IMR-90 (cell line): ENCODE results near the gene TMEM82. TPM values are rescaled to one million over a fixed set of nuclear protein-coding genes. Genes with fewer than 3 reads are reported as not detected.
A peak's percentile ranks its signal among the peaks of the same experiment; 100 is the strongest.

Experiments
- ATAC-seq: fragments of 200-7000 bp; cut with Tn5 transposase; 2 replicates; pipeline ENCODE4 v1.9.1; 2020; ENCODE audit warnings: low read depth, mild to moderate bottlenecking, moderate library complexity
- BruUV-seq: library from RNA; stranded (reverse); fragments of 400-500 nt; replicated peaks from 2 replicates; lab custom pipeline; 2021; lab: Mats Ljungman, UMichigan
- CTCF ChIA-PET: fragments of 300-600 bp; formaldehyde crosslinking; extraction: SDS; loops from one replicate; lab custom pipeline; 2021; ENCODE audit warnings: antibody characterized with exemption; lab: Yijun Ruan, JAX
- POLR2A ChIA-PET: fragments of 300-600 bp; sonication (Branson Sonifier 250); formaldehyde crosslinking; loops from one replicate; lab custom pipeline; 2022; ENCODE audit warnings: antibody characterized with exemption; ENCODE audit not compliant: unreplicated experiment; lab: Charles Lee
- DNase-seq: peaks from one replicate; pipeline ENCODE4 v3.0.0; 2013
- H2AFZ ChIP-seq: replicated peaks from 2 replicates; pipeline ENCODE3; 2013; ENCODE audit warnings: low read length, mild to moderate bottlenecking; ENCODE audit not compliant: poor library complexity
- H2AK5ac ChIP-seq: 2 replicates; pipeline ENCODE4 v1.6.1; 2013; ENCODE audit warnings: low read depth, low read length, inconsistent platforms
- H2AK9ac ChIP-seq: replicated peaks from 2 replicates; pipeline ENCODE3; 2013; ENCODE audit warnings: mild to moderate bottlenecking, low read depth, low read length, moderate library complexity; ENCODE audit not compliant: poor library complexity
- H2BK120ac ChIP-seq: 2 replicates; pipeline ENCODE4 v1.6.1; 2013; ENCODE audit warnings: low read depth, low read length, inconsistent platforms
- H2BK15ac ChIP-seq: 3 replicates; pipeline ENCODE4 v1.6.1; 2013; ENCODE audit warnings: low read depth, low read length, inconsistent platforms
- H2BK20ac ChIP-seq: 2 replicates; pipeline ENCODE4 v1.6.1; 2013; ENCODE audit warnings: low read depth, mild to moderate bottlenecking, inconsistent platforms, low read length, moderate library complexity
- H2BK5ac ChIP-seq: 2 replicates; pipeline ENCODE4 v1.6.1; 2013; ENCODE audit warnings: mild to moderate bottlenecking, low read depth, low read length, inconsistent platforms; ENCODE audit not compliant: poor library complexity, severe bottlenecking
- H3K14ac ChIP-seq: replicated peaks from 2 replicates; pipeline ENCODE4 v1.6.1; 2013; ENCODE audit warnings: low read depth, low read length, inconsistent platforms
- H3K18ac ChIP-seq: 2 replicates; pipeline ENCODE4 v1.6.1; 2013; ENCODE audit warnings: low read depth, low read length, control low read depth
- H3K23ac ChIP-seq: 2 replicates; pipeline ENCODE4 v1.6.1; 2013; ENCODE audit warnings: low read depth, low read length, inconsistent platforms
- H3K27ac ChIP-seq: 2 replicates; pipeline ENCODE4 v1.5.1; 2013; ENCODE audit warnings: mild to moderate bottlenecking, control low read depth, low read length; ENCODE audit not compliant: insufficient read depth
- H3K27me3 ChIP-seq: 2 replicates; pipeline ENCODE4 v1.6.1; 2013; ENCODE audit warnings: low read length; ENCODE audit not compliant: control insufficient read depth, insufficient read depth
- H3K36me3 ChIP-seq: 2 replicates; pipeline ENCODE4 v1.6.1; 2013; ENCODE audit warnings: low read length, mixed read lengths; ENCODE audit not compliant: control insufficient read depth, insufficient read depth
- H3K4ac ChIP-seq: 2 replicates; pipeline ENCODE4 v1.6.1; 2013; ENCODE audit warnings: low read depth, low read length, inconsistent platforms
- H3K4me1 ChIP-seq: 2 replicates; pipeline ENCODE4 v1.6.1; 2013; ENCODE audit warnings: low read length, mixed read lengths; ENCODE audit not compliant: control insufficient read depth, insufficient read depth
- H3K4me2 ChIP-seq: 2 replicates; pipeline ENCODE4 v1.6.1; 2013; ENCODE audit warnings: low read depth, mild to moderate bottlenecking, control low read depth, low read length, moderate library complexity
- H3K4me3 ChIP-seq: 2 replicates; pipeline ENCODE4 v1.5.1; 2013; ENCODE audit warnings: low read depth, mild to moderate bottlenecking, control low read depth, low read length, moderate library complexity; ENCODE audit not compliant: insufficient read depth
- H3K56ac ChIP-seq: 2 replicates; pipeline ENCODE4 v1.6.1; 2013; ENCODE audit warnings: low read length, inconsistent platforms; ENCODE audit not compliant: insufficient read depth; ENCODE audit errors: extremely low read depth
- H3K79me1 ChIP-seq, 2 experiments: 2 replicates each; pipeline ENCODE4 v1.6.1; 2013; ENCODE audit warnings: low read length in 2 of 2, inconsistent platforms in 1 of 2, low read depth in 1 of 2
- H3K9ac ChIP-seq: 2 replicates; pipeline ENCODE4 v1.6.1; 2013; ENCODE audit warnings: low read depth, low read length, control low read depth
- H3K9me1 ChIP-seq: 2 replicates; pipeline ENCODE4 v1.6.1; 2013; ENCODE audit warnings: low read length, inconsistent platforms; ENCODE audit not compliant: insufficient read depth
- H3K9me3 ChIP-seq: 2 replicates; pipeline ENCODE4 v1.6.1; 2013; ENCODE audit warnings: low read length; ENCODE audit not compliant: control insufficient read depth, insufficient read depth
- H4K20me1 ChIP-seq: 2 replicates; pipeline ENCODE4 v1.6.1; 2013; ENCODE audit warnings: low read length, inconsistent platforms; ENCODE audit not compliant: insufficient read depth
- H4K5ac ChIP-seq: 2 replicates; pipeline ENCODE4 v1.6.1; 2013; ENCODE audit warnings: mild to moderate bottlenecking, low read depth, low read length, control low read depth
- H4K8ac ChIP-seq, 2 experiments: 2 replicates each; pipeline ENCODE4 v1.6.1; 2013; ENCODE audit warnings: low read depth in 2 of 2, low read length in 2 of 2, control low read depth in 1 of 2, inconsistent platforms in 1 of 2
- H4K91ac ChIP-seq: 2 replicates; pipeline ENCODE4 v1.6.1; 2013; ENCODE audit warnings: low read depth, low read length, inconsistent platforms; ENCODE audit not compliant: insufficient read depth
- BHLHE40 ChIP-seq: fragments of 150-350 bp; IDR thresholded peaks from 2 replicates; pipeline ENCODE4 v1.6.1; 2016; ENCODE audit warnings: mild to moderate bottlenecking, low read depth, low read length
- CEBPB ChIP-seq: IDR thresholded peaks from 2 replicates; pipeline ENCODE4 v1.6.1; 2012; ENCODE audit warnings: low read depth, low read length, improper control_type of control experiment
- CHD1 ChIP-seq: IDR thresholded peaks from 2 replicates; pipeline ENCODE4 v1.6.1; 2012; ENCODE audit warnings: low read depth, low read length, improper control_type of control experiment
- FOS ChIP-seq: fragments of 150-350 bp; IDR thresholded peaks from 2 replicates; pipeline ENCODE4 v1.6.1; 2016; ENCODE audit warnings: low read depth, low read length
- MAFK ChIP-seq: IDR thresholded peaks from 2 replicates; pipeline ENCODE4 v1.6.1; 2012; ENCODE audit warnings: low read depth, low read length, improper control_type of control experiment
- MAZ ChIP-seq: IDR thresholded peaks from 2 replicates; pipeline ENCODE4 v1.6.1; 2012; ENCODE audit warnings: low read depth, mild to moderate bottlenecking, low read length, improper control_type of control experiment, moderate library complexity, borderline replicate concordance
- MXI1 ChIP-seq: IDR thresholded peaks from 2 replicates; pipeline ENCODE4 v1.6.1; 2012; ENCODE audit warnings: low read depth, mild to moderate bottlenecking, low read length, moderate library complexity, borderline replicate concordance
- NFE2L2 ChIP-seq: fragments of 150-350 bp; IDR thresholded peaks from 2 replicates; pipeline ENCODE4 v1.6.1; 2016; ENCODE audit warnings: low read depth, mild to moderate bottlenecking, low read length
- POLR2A ChIP-seq: IDR thresholded peaks from 2 replicates; pipeline ENCODE4 v1.6.1; 2012; ENCODE audit warnings: mild to moderate bottlenecking, low read depth, low read length
- RAD21 ChIP-seq: IDR thresholded peaks from 2 replicates; pipeline ENCODE4 v1.6.1; 2012; ENCODE audit warnings: low read length, improper control_type of control experiment
- RCOR1 ChIP-seq: IDR thresholded peaks from 2 replicates; pipeline ENCODE4 v1.6.1; 2012; ENCODE audit warnings: mild to moderate bottlenecking, low read length, improper control_type of control experiment; ENCODE audit not compliant: insufficient replicate concordance
- RFX5 ChIP-seq: IDR thresholded peaks from 2 replicates; pipeline ENCODE4 v1.8.0; 2012; ENCODE audit warnings: low read depth, mild to moderate bottlenecking, low read length, moderate library complexity
- SMC3 ChIP-seq: fragments of 150-350 bp; IDR thresholded peaks from 2 replicates; pipeline ENCODE4 v1.6.1; 2016; ENCODE audit warnings: low read depth, mild to moderate bottlenecking, antibody characterized with exemption, low read length, moderate library complexity
- WGBS, 2 experiments: methylation state at CpG; one replicate each; pipeline versions ENCODE4 v1.1.5 to v1.1.7; 2013; ENCODE audit warnings: missing lambda C conversion rate in 2 of 2; ENCODE audit not compliant: insufficient read length in 1 of 2; ENCODE audit errors: extremely low coverage in 2 of 2; 5-methylcytosine and 5-hydroxymethylcytosine counted together
- dilution Hi-C: fragments of 300-500 bp; cut with HindIII; formaldehyde crosslinking; loops from one replicate; pipeline ENCODE4 v1.14.3; 2018; ENCODE audit warnings: low sequenced_read_pairs; ENCODE audit not compliant: unreplicated experiment
- in situ Hi-C: fragments of 300-500 bp; cut with MboI; formaldehyde crosslinking; loops from 3 replicates; pipeline ENCODE4 v1.14.3; 2019; ENCODE audit warnings: low sequenced_read_pairs, inconsistent platforms, mixed read lengths
- intact Hi-C: fragments of 100-400 bp; cut with micrococcal nuclease; formaldehyde crosslinking; loops from 2 replicates; pipeline ENCODE4 v1.10.0; 2022
- polyA plus RNA-seq, 3 experiments: library from polyadenylated mRNA; depleted of rRNA; stranded (reverse); fragments of >200 nt; gene quantifications; 2 replicates each; pipeline ENCODE4 v1.2.3, GENCODE V29; 2012; ENCODE audit warnings: low replicate concordance in 1 of 3
- total RNA-seq: library from RNA; depleted of rRNA; stranded (reverse); fragments of >200 nt; gene quantifications from 2 replicates; pipeline ENCODE4 v1.2.3, GENCODE V29; 2012
- TF ChIP-seq, protein P1 (sequence below): fragments of 150-350 bp; IDR thresholded peaks from 2 replicates; pipeline ENCODE4 v1.6.1; 2017; ENCODE audit warnings: mild to moderate bottlenecking, antibody characterized with exemption, low read length, low read depth
- TF ChIP-seq, protein P2 (sequence below): fragments of 150-350 bp; IDR thresholded peaks from 2 replicates; pipeline ENCODE4 v1.6.1; 2016; ENCODE audit warnings: low read depth, mild to moderate bottlenecking, low read length, moderate library complexity, borderline replicate concordance
- TF ChIP-seq, protein P3 (sequence below): conservative IDR thresholded peaks from 2 replicates; pipeline ENCODE4 v1.5.1; 2012; ENCODE audit warnings: mild to moderate bottlenecking, low read depth, low read length, improper control_type of control experiment

The TMEM82 gene
- total and polyA plus RNA-seq, 2 of the 4 experiments (the other 2 are of a cell fraction) = not detected

DNA sequence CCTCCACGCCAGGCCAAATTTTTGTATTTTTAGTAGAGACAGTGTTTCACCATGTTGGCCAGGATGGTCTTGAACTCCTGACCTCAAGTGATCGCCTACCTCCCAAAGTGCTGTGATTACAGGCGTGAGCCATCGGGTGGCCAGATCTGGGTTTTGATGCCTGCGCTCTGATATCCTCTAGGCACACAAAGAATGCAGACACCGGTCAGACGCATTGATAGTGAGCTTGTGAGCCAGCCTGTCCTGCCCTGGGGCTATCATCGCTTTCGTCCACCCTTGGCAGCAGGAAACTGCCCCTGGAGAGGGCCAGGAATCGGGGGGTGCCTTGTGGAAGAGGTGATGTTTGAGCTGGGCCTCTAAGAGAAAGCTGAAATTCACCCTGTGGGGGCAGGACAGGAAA is 20.2 kb downstream of the TMEM82 start:
- Histone ChIP-seq H3K36me3 (peaks cover 28% of the 10 kb centered on the region), H2BK120ac (no peak overlapping the region), H3K56ac (no peak overlapping the region), H3K4ac (peak overlapping the region; percentile 48; the same call in 1 of the 2 replicates), H3K18ac (no peak overlapping the region), H3K9me3 (no peaks in the 10 kb centered on the region), H3K79me1 (peaks cover 24 to 55% of the 10 kb centered on the region in 2 experiments), H3K27me3 (no peaks in the 10 kb centered on the region), H4K5ac (no peak overlapping the region), H4K20me1 (peaks cover 46% of the 10 kb centered on the region), H4K8ac (no peak overlapping the region), H3K14ac (no peak overlapping the region), H3K23ac (no peak overlapping the region), H3K4me2 (no peak overlapping the region), H2BK5ac (no peak overlapping the region), H2BK20ac (no peak overlapping the region), H2AK9ac (no peak overlapping the region), H3K27ac (no peak overlapping the region), H3K9me1 (peaks cover 14% of the 10 kb centered on the region), H2AK5ac (no peak overlapping the region), H2BK15ac (no peak overlapping the region), H3K4me3 (no peak overlapping the region), H4K91ac (no peak overlapping the region), H2AFZ (no peak overlapping the region), H3K9ac (no peak overlapping the region), H3K4me1 (peaks cover 18% of the 10 kb centered on the region)
- ATAC-seq (no peak), DNase-seq (no peak)
- BruUV-seq = no TSS peak
- TF ChIP-seq MAFK (no peak), RFX5 (no peak), RCOR1 (no peak), POLR2A (no peak), MXI1 (no peak), NFE2L2 (no peak), RAD21 (no peak), MAZ (no peak), FOS (no peak), BHLHE40 (no peak), CHD1 (no peak), SMC3 (no peak), CEBPB (no peak)
- TF ChIP-seq, protein P1, sequence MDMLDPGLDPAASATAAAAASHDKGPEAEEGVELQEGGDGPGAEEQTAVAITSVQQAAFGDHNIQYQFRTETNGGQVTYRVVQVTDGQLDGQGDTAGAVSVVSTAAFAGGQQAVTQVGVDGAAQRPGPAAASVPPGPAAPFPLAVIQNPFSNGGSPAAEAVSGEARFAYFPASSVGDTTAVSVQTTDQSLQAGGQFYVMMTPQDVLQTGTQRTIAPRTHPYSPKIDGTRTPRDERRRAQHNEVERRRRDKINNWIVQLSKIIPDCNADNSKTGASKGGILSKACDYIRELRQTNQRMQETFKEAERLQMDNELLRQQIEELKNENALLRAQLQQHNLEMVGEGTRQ = no peak
- TF ChIP-seq, protein P2, sequence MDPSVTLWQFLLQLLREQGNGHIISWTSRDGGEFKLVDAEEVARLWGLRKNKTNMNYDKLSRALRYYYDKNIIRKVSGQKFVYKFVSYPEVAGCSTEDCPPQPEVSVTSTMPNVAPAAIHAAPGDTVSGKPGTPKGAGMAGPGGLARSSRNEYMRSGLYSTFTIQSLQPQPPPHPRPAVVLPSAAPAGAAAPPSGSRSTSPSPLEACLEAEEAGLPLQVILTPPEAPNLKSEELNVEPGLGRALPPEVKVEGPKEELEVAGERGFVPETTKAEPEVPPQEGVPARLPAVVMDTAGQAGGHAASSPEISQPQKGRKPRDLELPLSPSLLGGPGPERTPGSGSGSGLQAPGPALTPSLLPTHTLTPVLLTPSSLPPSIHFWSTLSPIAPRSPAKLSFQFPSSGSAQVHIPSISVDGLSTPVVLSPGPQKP = no peak
- TF ChIP-seq, protein P3, sequence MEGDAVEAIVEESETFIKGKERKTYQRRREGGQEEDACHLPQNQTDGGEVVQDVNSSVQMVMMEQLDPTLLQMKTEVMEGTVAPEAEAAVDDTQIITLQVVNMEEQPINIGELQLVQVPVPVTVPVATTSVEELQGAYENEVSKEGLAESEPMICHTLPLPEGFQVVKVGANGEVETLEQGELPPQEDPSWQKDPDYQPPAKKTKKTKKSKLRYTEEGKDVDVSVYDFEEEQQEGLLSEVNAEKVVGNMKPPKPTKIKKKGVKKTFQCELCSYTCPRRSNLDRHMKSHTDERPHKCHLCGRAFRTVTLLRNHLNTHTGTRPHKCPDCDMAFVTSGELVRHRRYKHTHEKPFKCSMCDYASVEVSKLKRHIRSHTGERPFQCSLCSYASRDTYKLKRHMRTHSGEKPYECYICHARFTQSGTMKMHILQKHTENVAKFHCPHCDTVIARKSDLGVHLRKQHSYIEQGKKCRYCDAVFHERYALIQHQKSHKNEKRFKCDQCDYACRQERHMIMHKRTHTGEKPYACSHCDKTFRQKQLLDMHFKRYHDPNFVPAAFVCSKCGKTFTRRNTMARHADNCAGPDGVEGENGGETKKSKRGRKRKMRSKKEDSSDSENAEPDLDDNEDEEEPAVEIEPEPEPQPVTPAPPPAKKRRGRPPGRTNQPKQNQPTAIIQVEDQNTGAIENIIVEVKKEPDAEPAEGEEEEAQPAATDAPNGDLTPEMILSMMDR = no peak
- CTCF ChIA-PET = no interaction called here
- 69% methylated on average over 5 of the region's 10 CpGs; no CpG with 5 or more reads in 1 of the 2 experiments for WGBS, 2 experiments
- dilution Hi-C loops = no loop called here
- in situ Hi-C loops = no loop called here
- intact Hi-C loops = no loop called here
- POLR2A ChIA-PET = no interaction called here
